ENCODE results near the gene MRPL14.

The MRPL14 gene

DNA sequence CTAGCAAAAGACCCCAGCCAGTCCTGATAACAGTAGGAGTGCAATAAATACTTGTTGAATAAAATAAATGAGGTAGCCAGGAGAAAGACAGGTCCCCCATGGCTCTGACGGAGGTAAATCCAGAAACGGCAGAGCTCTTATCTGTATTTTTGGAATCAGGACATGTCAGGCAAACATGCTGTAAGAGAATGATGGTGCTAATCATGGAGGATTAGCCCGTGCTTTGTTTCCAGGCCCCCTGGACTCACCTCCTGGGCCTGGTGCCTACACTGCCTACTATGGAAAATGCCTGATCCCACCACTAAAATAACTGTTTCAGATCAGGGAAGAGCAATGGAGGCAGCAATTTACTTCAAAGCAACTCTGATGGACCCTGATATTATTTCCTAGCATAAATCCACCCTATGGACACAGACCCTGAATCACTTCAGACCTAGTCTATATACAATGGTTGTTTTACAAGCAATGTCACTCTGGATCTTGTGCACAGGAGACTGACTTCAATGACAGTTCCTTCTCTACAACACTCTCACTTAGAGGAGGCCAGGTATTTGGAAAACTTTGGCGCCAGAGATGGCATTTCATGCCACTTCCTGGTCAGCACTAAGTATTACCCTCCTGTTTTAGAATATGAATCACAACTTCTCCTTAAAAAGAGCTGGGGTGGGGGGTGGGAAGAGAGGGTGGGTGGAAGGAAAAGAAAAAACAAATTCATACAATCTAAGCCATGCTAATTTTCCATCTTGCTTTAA lies 6.4 kb downstream of the MRPL14 start:
- DNase-seq = no peak

- DNase-seq = no peak
Observed at GRCh38 chr6:44119704-44120262, 7.5 kb downstream of the MRPL14 start.

DNA sequence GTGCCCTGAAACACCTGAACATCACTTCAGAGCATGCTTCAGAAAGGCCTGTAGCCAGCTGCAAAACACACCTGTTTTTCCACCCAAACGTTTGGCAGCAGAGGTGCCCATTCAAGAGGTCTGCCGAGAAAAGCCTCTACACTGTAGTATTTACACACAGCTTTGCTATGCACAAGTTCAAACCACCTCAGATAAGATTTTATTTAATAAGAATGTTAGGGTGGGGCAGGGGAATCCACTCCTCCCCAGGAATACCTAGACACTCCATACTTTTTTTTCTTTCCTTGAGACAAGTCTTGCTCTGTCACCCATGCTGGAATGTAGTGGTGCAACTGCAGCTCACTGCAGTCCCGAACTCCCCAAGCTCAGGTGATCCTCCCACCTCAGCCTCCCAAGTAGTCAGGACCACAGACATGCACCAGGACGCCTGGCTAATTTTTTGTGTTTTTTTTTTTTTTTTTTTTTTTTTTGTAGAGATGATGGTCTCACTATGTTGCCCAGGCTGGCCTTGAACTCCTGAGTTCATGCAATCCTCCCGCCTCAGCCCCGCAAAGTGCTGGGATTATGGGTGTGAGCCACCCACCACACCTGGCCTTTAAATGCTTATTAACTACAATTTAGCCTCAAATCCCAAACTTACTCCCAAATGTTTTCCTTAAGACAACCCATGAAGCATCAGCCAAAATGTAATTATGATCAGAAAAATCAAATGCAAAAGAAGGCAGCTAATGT lies 9.7 kb downstream of the MRPL14 start:
- DNase-seq = no peak

- no peak for DNase-seq
Observed at GRCh38 chr6:44116641-44117382, 10.4 kb downstream of the MRPL14 start.

- DNase-seq = no peak
Observed at GRCh38 chr6:44115866-44116265, 11.4 kb downstream of the MRPL14 start.

DNA sequence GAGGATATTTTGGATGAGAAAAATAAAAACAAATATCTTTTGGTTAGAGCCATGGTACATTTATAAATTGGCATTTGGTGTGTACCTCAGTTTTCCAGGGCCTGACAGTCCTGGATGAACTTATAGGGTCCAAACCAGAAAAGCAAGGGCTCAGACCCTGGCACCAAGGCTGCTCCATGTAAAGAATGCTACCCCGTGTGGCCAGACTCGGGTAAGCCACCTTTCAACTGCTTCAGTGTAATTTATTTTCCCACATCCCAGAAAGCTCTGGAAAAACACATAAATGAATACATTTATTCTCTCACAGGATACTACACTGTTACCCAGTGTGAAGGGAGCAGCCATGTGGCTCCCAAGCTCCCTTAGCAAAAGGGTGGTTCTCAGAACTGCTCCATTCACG lies 13.8 kb downstream of the MRPL14 start:
- no peak for DNase-seq

GRCh38 chr6:44111434-44112417 lies 15.5 kb downstream of the MRPL14 start:
- DNase-seq = no peak

- no peak for DNase-seq
Observed at GRCh38 chr6:44110966-44111365, 16.3 kb downstream of the MRPL14 start.

DNA sequence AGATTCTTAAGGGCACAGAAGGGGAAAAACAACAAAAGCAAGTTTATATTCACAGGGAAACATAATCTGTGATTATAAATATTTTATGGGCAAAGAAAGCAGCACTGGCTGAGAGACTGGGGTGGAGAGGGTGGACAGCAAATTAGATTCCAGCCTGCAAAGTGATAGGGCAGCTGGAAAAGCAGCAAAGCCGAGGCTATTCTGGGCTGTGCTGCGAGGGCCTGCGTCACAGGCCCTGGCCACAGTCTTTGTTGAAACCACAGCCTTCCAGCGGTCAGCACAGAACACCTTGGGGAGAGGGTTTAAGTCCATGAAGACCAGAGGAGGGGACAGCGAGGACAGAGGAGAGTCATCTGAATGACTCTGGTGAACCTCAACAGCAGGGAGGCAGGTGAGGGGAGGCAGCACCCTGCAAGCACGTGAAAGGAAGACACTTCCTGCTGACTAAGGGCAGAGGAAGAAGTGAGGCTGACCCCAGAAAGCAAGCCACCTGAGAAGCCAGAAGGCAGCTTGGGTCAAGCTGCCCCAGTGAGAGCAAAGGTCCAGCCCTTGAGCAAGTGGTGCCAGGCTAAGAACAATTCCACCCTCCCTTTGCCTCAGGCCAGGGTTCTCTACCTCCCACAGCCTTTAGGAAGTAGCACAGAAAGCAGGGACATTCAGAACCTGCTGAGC lies 17.1 kb downstream of the MRPL14 start:
- DNase-seq = no peak

GRCh38 chr6:44109212-44109611 lies 18.0 kb downstream of the MRPL14 start:
- no peak for DNase-seq

DNA sequence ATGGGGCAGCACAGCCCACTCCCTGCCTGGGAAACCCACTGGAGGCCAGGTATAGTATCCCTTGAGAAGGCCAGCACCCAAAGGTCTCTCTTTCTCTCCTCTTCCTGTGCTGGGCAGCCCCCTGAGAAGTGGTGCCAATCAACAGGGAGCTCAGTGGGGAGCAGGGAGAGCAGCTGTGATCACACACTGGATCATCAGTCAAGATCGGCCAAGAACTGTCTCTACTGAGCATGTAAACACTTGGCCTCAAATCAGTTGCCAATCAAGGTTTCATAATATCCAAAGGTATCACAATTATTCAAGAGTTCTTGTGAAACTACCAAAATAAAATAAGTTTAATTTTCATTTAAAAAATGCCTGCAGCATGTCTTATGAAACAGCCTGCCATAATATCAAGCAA lies 18.8 kb downstream of the MRPL14 start:
- DNase-seq = no peak

GRCh38 chr6:44107017-44107416 lies 20.2 kb downstream of the MRPL14 start:
- DNase-seq = no peak

GRCh38 chr6:44105993-44106740 lies 21.1 kb downstream of the MRPL14 start:
- no peak for DNase-seq

DNA sequence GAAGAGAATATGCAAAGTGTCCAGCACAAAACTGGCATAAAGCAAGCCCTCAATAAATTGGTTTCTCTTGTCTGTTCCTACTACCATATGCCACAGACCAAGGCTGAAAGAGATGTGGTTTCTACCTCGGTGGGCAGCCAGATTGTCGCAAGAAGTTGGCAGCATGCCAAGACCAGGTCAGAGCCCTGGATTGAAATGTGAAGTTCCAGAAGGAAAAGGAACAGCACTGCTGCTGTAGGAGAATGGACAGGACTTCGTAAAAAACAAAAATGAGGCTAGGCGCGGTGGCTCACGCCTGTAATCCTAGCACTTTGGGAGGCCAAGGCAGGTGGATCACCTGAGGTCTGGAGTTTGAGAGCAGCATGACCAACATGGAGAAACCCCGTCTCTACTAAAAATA lies 22.1 kb downstream of the MRPL14 start:
- DNase-seq = no peak

DNA sequence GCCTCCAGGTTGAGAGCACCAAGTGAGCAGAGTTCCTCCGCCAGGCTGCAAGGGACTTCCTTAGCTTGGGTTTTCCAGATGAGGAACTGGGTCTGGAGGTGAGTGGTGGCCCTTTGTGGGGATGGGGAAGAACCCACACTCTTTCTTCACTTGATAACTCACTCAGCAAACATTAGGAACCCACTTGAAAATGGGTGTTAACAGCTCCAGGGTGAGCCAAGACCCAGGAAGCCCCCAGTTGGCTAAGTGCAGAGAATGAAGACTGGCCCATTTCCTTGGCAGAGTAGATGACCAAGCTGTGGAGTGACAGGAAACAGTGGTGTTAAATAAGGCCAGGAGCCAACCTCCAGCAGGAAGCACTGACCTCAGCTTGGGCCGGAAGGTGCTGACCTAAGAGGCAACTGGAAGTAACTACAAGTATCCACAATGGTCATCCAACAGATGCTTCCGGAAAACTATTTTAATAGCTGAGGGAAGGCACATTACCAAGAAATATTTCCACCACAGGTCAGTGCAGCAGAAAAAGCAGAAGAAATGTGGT lies 22.7 kb downstream of the MRPL14 start:
- no peak for DNase-seq

DNA sequence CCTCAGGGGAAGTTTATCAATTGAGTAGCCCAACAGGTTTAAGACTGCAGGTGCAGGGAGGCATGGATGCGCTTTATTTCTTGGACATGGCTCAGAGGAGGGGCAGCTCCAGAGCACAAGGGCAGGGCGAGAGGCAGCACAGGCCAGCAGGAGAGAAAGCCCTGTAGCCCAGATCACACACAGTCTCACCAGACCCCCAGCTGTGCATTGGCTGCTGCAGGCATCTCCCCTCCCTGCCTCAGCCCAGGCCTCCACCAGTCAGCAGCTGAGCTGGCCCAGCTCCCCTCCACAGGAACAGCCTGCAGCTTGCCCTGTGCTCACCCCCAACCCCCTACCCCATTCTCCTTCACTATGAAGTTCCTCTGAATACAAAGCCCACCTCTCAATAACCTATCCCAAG lies 24.7 kb downstream of the MRPL14 start:
- no peak for DNase-seq

- DNase-seq = no peak
Observed at GRCh38 chr6:44101832-44102231, 25.4 kb downstream of the MRPL14 start.

GRCh38 chr6:44100088-44100550 lies 27.1 kb downstream of the MRPL14 start:
- no peak for DNase-seq

GRCh38 chr6:44099192-44099591 lies 28.1 kb downstream of the MRPL14 start:
- no peak for DNase-seq

DNA sequence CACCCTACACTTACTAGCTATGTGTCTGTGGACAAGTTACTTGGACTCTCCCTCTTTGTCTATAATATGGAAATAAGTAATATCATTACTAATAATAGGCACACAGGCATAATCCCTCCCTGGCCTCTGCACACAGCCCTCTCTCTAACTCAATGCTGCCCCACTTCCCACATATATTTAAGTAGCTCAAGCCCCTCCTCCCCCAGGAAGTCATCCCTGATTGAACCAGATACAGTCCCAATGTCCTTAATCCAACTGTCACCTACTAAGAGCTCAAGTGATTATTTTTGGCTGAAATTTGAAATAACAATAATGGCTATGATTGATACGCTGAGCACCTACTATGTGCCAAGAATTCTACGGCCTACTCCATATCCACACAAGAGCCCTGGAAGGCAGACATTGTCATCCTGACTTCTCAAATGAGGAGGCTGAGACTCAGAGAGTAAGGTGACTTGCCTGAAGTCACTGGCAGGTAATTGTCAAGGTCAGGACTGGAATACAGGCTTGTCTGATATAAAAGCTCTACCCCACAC lies 29.4 kb downstream of the MRPL14 start:
- DNase-seq = no peak

All from CD4-positive, alpha-beta T cell treated with Interleukin-15 for 1 hour (primary cell).